NCI-H1048 (cell line): Measurements from ENCODE around the gene WDR1.

Source experiments
- DNase-seq: peaks from one replicate; lab custom pipeline; 2025; lab: John Stamatoyannopoulos, UW

WDR1 gene

GRCh38 chr4:10036807-10037342 is 79.7 kb downstream of the WDR1 start:
- DNase-seq, result no peak

GRCh38 chr4:10035130-10035529 is 81.5 kb downstream of the WDR1 start:
- DNase-seq, result no peak

- no peak for DNase-seq
Measured at GRCh38 chr4:10034612-10035104, 81.9 kb downstream of the WDR1 start.

- DNase-seq, result no peak
Measured at GRCh38 chr4:10034136-10034535, 82.5 kb downstream of the WDR1 start.

GRCh38 chr4:10033191-10033881 is 83.3 kb downstream of the WDR1 start:
- DNase-seq, result no peak

GRCh38 chr4:10032625-10033024 is 84.0 kb downstream of the WDR1 start:
- DNase-seq, result no peak

GRCh38 chr4:10031668-10032590 is 84.7 kb downstream of the WDR1 start:
- DNase-seq, result no peak

- DNase-seq, result no peak
Measured at GRCh38 chr4:10030972-10031667, 85.5 kb downstream of the WDR1 start.

GRCh38 chr4:10029403-10029802 is 87.2 kb downstream of the WDR1 start:
- no peak for DNase-seq

GRCh38 chr4:10028910-10029309 is 87.7 kb downstream of the WDR1 start:
- DNase-seq, result no peak

GRCh38 chr4:10026485-10026884 is 90.1 kb downstream of the WDR1 start:
- no peak for DNase-seq

GRCh38 chr4:10025230-10025806 is 91.3 kb downstream of the WDR1 start:
- no peak for DNase-seq
